Germinal center (tissue), 1 donor: ENCODE measurements around the gene PAX9.
A peak's percentile ranks its signal among the peaks of the same experiment; 100 is the strongest.

Experiments
- DNase-seq: peaks from one replicate; pipeline ENCODE4 v3.0.0; 2012; ENCODE audit warnings: mixed read lengths, low spot score

PAX9 gene

DNA sequence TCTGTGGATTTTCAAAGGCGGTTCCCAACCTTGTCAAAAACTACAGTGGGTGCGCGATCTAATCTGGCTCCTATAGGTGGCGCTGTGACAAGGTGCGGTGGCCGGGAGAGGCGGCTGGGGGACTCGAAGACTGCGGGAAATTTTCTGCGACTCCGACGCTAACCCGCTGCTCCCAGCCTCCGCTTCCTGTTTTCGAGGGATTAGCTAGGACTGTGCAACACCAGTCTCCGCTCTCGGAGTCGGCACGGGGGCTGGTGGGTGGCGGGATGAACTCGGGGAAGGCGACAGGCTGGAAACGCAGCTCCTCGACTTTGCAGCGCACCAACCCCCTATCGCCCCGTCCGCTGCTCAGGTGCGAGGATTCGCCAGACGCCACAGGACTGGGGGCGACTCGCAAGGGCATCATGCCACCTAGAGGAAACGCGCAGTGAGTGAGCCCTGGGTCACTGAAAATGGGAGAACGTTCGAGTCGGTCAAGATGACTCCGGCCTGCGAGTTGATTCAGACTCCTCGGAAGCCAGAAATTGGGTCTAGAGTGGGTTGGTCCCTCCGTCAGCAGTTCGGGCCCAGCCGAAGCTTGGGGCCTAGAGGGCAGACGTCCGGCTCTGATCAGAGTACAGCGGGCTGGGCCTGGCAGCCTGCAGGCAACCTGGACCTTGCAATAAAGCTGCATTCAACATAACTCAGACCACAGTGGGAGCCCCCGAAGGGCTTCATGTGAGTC is 5.5 kb upstream of the PAX9 start:
- DNase-seq = peak; percentile 38

- DNase-seq = no peak
These were observed 4.8 kb upstream of the PAX9 start for GRCh38 chr14:36656687-36657398.

DNA sequence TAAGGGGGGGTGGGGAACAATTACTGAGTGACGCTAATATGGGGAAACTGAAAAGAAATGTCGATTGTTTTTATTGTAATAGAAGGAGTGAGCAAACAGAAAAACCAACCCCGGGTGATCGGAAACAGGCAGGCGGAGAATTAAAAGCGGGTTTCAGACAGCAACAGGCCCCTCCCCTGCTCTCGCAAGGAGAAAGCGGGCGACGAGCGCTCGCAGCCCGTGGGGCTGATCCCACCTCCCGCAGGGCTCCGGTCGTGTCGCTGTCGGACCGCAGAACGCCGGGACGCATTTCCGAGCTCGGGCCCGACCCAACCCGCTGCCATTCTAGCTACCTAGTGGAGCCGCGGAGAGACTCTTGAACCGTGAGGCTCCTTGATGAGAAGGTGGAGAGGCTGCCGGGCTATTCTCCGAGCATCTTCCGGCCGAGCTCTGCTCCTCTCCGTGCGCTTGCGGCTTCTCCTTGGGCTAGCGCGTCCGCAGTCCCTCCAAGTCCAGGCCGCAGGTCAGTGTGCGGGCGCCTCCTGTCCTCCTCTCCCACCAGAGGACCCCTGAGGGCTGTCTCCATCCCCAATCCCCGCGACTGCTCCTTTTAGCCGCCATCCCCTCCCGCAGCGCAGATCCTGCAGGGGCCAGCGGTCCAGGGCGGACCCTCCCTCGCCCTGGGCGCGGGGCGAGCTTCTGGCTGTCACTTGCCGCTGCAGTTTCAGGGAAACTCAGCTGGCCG is 4.1 kb upstream of the PAX9 start:
- DNase-seq = no peak

- DNase-seq = no peak
These were observed 3.3 kb upstream of the PAX9 start for GRCh38 chr14:36658123-36659009.

GRCh38 chr14:36659010-36659821 is 2.4 kb upstream of the PAX9 start:
- no peak for DNase-seq

GRCh38 chr14:36659822-36660735 is 1.6 kb upstream of the PAX9 start:
- no peak for DNase-seq

- DNase-seq = no peak
These were observed 739 bp upstream of the PAX9 start for GRCh38 chr14:36660736-36661505.

GRCh38 chr14:36662258-36662542 is 540 bp downstream of the PAX9 start:
- DNase-seq = no peak

- DNase-seq = no peak
These were observed 1.1 kb downstream of the PAX9 start for GRCh38 chr14:36662543-36663403.

- DNase-seq = no peak
These were observed 2.0 kb downstream of the PAX9 start for GRCh38 chr14:36663404-36664321.

DNA sequence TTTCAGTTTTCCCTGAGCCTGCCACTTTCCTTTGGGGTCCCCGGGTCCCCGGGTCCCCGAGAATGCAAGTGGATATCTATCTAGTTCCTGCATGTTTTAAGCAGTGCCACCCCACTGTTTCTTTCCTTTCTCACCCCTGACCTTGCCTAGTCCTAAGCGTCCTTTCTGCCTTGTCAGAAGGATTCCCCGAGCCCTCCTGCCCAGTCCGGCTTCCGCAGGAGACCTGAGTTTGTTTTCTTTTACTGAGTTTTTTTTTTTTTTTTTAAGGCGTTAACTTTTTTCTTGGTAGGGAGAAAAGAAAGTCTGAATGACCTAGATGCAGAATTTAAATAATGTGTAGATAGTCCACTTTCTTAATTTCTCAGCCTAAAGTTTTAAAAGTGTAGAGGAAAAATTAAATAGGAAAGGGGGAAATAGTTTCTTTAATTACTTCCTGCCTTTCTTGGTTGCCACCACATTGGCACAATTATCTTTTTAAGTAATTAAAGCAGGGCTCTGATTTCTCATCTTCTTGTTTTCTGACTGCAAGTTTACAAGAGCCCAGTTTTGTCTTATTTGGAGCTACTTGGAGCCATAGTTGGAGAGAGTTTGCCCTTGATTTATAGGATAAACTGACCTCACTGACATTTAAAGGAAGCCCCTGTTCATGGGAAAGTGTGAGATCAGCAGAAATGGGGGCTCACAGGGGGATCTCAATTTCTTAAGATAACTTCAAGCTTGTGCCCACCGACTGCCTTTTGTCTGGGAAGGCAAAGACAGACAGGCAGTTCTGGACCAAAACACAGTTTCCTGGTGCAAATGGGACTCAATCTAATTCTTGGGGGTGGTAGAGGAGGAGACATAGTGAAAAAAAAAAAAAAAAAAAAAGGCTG is 2.9 kb downstream of the PAX9 start:
- DNase-seq = no peak

- no peak for DNase-seq
These were observed 4.3 kb downstream of the PAX9 start for GRCh38 chr14:36665887-36666415.

DNA sequence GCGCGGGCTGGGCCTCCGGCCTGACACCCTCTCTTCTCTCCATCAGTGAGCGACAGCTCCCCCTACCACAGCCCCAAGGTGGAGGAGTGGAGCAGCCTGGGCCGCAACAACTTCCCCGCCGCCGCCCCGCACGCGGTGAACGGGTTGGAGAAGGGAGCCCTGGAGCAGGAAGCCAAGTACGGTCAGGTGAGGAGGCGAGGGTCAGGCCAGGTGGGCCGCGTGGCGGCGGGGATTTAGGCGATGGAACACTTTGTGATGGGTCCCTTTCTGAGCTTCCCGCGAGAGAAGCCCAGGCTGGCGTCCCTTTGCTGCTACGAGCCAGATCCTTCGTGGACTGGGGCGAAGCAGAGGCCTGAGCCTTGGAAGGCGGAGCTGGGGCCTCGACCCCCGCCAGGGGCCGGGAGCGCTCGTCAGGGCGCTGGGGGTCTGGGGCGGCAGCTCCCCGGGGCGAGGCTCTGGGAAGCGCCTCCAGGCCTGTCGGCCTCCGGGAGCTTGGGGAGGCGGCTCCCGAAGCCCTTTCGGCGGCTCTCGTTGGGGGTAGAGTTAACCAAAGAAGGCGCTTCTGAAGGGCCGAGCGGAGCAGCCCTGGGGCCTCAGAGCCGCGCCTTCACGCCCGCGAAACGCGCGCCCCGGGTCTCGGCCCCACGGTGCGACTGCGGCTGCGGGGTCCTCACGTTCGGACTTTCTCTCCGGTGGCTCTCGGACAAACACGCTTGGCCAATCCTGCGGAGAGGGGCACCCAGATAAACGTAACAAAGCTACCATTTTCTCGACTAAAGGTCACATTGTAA is 5.0 kb downstream of the PAX9 start:
- DNase-seq = no peak

GRCh38 chr14:36667679-36668078 is 6.0 kb downstream of the PAX9 start:
- DNase-seq = no peak

- DNase-seq = no peak
These were observed 9.5 kb downstream of the PAX9 start for GRCh38 chr14:36671149-36671548.
